Stimulated activated CD4-positive, alpha-beta T cell treated with anti-CD3 and anti-CD28 coated beads, TNF-alpha, amount 100 ng/mL, for 4 hours (primary cell): ENCODE measurements around the gene KCNH4.
"Not testable (repeated sequence)": the region's sequence is repeated elsewhere in the genome, so short reads cannot be mapped to it uniquely, and the experiment has no call there.

ENCODE experiments used
- DNase-seq, 3 experiments: peaks; one replicate each; pipeline ENCODE4 v3.0.0-alpha.2; 2020; ENCODE audit warnings: low read depth in 3 of 3

KCNH4 gene

GRCh38 chr17:42193969-42194899, 13.3 kb upstream of the KCNH4 start, which contains the start of gene GHDC:
TSS of gene GHDC (minus strand) at chr17:42194494. CDS start at chr17:42193581, 913 bp downstream.
- peak; percentile 50 to 68 (median 63) for DNase-seq

GRCh38 chr17:42193216-42193968, 12.4 kb upstream of the KCNH4 start:
- no peak for DNase-seq

GRCh38 chr17:42192189-42193126, 11.5 kb upstream of the KCNH4 start:
- DNase-seq: no peak

- DNase-seq: no peak
Observed at GRCh38 chr17:42191275-42191608, 10.3 kb upstream of the KCNH4 start.

GRCh38 chr17:42190491-42191274, 9.7 kb upstream of the KCNH4 start:
- no peak for DNase-seq

GRCh38 chr17:42189651-42189965, 8.7 kb upstream of the KCNH4 start:
- no peak for DNase-seq

- DNase-seq: no peak
Observed at GRCh38 chr17:42188749-42189650, 8.1 kb upstream of the KCNH4 start.

- DNase-seq: no peak
Observed at GRCh38 chr17:42187833-42188232, 6.9 kb upstream of the KCNH4 start.

GRCh38 chr17:42186191-42186590, 5.2 kb upstream of the KCNH4 start:
- DNase-seq: not testable (repeated sequence)

- DNase-seq: no peak
Observed at GRCh38 chr17:42185621-42185930, 4.6 kb upstream of the KCNH4 start.

- DNase-seq: no peak
Observed at GRCh38 chr17:42184713-42185620, 4.0 kb upstream of the KCNH4 start, which contains the start of gene HCRT. TSS of gene HCRT (minus strand) at chr17:42185452. CDS start at chr17:42185365, 87 bp downstream.

GRCh38 chr17:42183741-42184711, 3.1 kb upstream of the KCNH4 start:
- peak; percentile 53 to 71 (median 53) for DNase-seq

GRCh38 chr17:42182927-42183734, 2.2 kb upstream of the KCNH4 start:
- no peak for DNase-seq

- no peak for DNase-seq
Observed at GRCh38 chr17:42181851-42182207, 887 bp upstream of the KCNH4 start.

GRCh38 chr17:42180411-42180921, 476 bp downstream of the KCNH4 start:
- DNase-seq: no peak

GRCh38 chr17:42179911-42180410, 981 bp downstream of the KCNH4 start:
- no peak for DNase-seq

GRCh38 chr17:42179335-42179734, 1.6 kb downstream of the KCNH4 start:
- DNase-seq: no peak
